Mesendoderm (in vitro differentiated cells): Measurements from ENCODE around the gene STAT4. TPM values are rescaled to one million over a fixed set of nuclear protein-coding genes. Genes with fewer than 3 reads are reported as not detected.

Source experiments
- DNase-seq: peaks from one replicate; pipeline ENCODE4 v3.0.0; 2013
- H2AK5ac ChIP-seq: 2 replicates; pipeline ENCODE4 v1.6.1; 2013; ENCODE audit warnings: low read length, inconsistent platforms
- H2BK120ac ChIP-seq: 2 replicates; pipeline ENCODE4 v1.6.1; 2013; ENCODE audit warnings: low read depth, mild to moderate bottlenecking, low read length, moderate library complexity, mixed read lengths
- H2BK15ac ChIP-seq: replicated peaks from 2 replicates; pipeline ENCODE4 v1.6.1; 2013; ENCODE audit warnings: low read depth, mild to moderate bottlenecking, moderate library complexity
- H2BK5ac ChIP-seq: 2 replicates; pipeline ENCODE4 v1.6.1; 2013; ENCODE audit warnings: low read length, inconsistent platforms
- H3K18ac ChIP-seq: 2 replicates; pipeline ENCODE4 v1.6.1; 2013; ENCODE audit warnings: mild to moderate bottlenecking, low read length, mixed read lengths
- H3K23ac ChIP-seq: one replicate; pipeline ENCODE4 v1.6.1; 2013; ENCODE audit warnings: low read length
- H3K27ac ChIP-seq: 2 replicates; pipeline ENCODE4 v1.5.1; 2013; ENCODE audit warnings: low read depth, mild to moderate bottlenecking, inconsistent platforms, low read length, moderate library complexity
- H3K27me3 ChIP-seq: 2 replicates; pipeline ENCODE4 v1.6.1; 2013; ENCODE audit warnings: low read length, control low read depth, mild to moderate bottlenecking, inconsistent platforms; ENCODE audit not compliant: insufficient read depth, poor library complexity
- H3K36me3 ChIP-seq: 2 replicates; pipeline ENCODE4 v1.6.1; 2013; ENCODE audit warnings: low read length, inconsistent platforms; ENCODE audit not compliant: control insufficient read depth, insufficient read depth
- H3K4ac ChIP-seq: one replicate; pipeline ENCODE4 v1.6.1; 2013; ENCODE audit warnings: low read depth, mild to moderate bottlenecking, low read length, moderate library complexity
- H3K4me1 ChIP-seq: 2 replicates; pipeline ENCODE4 v1.6.1; 2013; ENCODE audit warnings: low read depth, low read length, inconsistent platforms; ENCODE audit not compliant: control insufficient read depth
- H3K4me2 ChIP-seq: 2 replicates; pipeline ENCODE4 v1.6.1; 2013; ENCODE audit warnings: low read length
- H3K4me3 ChIP-seq: 2 replicates; pipeline ENCODE4 v1.5.1; 2013; ENCODE audit warnings: mild to moderate bottlenecking, low read length
- H3K56ac ChIP-seq: one replicate; pipeline ENCODE4 v1.6.1; 2013; ENCODE audit warnings: low read length
- H3K79me1 ChIP-seq: 2 replicates; pipeline ENCODE4 v1.6.1; 2013; ENCODE audit warnings: low read length, inconsistent platforms
- H3K79me2 ChIP-seq: 2 replicates; pipeline ENCODE4 v1.6.1; 2013; ENCODE audit warnings: mild to moderate bottlenecking, low read length; ENCODE audit not compliant: control insufficient read depth, insufficient read depth
- H3K9ac ChIP-seq: 2 replicates; pipeline ENCODE4 v1.6.1; 2013; ENCODE audit warnings: low read length, inconsistent platforms
- H4K5ac ChIP-seq: one replicate; pipeline ENCODE4 v1.6.1; 2013; ENCODE audit warnings: low read length
- H4K8ac ChIP-seq: one replicate; pipeline ENCODE4 v1.6.1; 2013; ENCODE audit warnings: low read depth, mild to moderate bottlenecking, control low read depth, low read length, moderate library complexity
- WGBS: extraction: QIAGEN DNeasy Blood & Tissue Kit; methylation state at CpG from one replicate; pipeline ENCODE4 v1.1.7; 2013; ENCODE audit warnings: low lambda C conversion rate, missing lambda C conversion rate; ENCODE audit not compliant: insufficient coverage; ENCODE audit errors: extremely low coverage; 5-methylcytosine and 5-hydroxymethylcytosine counted together
- small RNA-seq: library from polyadenylated mRNA; stranded (forward); fragments of <200 nt; extraction: miRNeasy Mini kit (QIAGEN cat#:217004); gene quantifications from one replicate; pipeline ENCODE3, GENCODE V24; 2013; ENCODE audit not compliant: insufficient read depth

Gene STAT4

GRCh38 chr2:190979906-190980629 lies 170.7 kb downstream of the STAT4 start:
- no peak overlapping the region for H3K9ac ChIP-seq
- no peaks in the 10 kb centered on the region for H3K4me1 ChIP-seq
- no peak overlapping the region for H2BK120ac ChIP-seq
- no peak overlapping the region for H3K27ac ChIP-seq
- H2BK5ac ChIP-seq, result no peak overlapping the region
- H3K4ac ChIP-seq, result no peak overlapping the region
- H3K27me3 ChIP-seq, result no peaks in the 10 kb centered on the region
- no peak overlapping the region for H4K5ac ChIP-seq
- no peak overlapping the region for H2BK15ac ChIP-seq
- no CpG with 5 or more reads among the region's 14 CpGs for WGBS
- H3K23ac ChIP-seq, result no peak overlapping the region
- no peaks in the 10 kb centered on the region for H3K79me1 ChIP-seq
- no peak overlapping the region for H2AK5ac ChIP-seq
- DNase-seq, result peak; percentile 33
- peaks cover 11% of the 10 kb centered on the region for H3K36me3 ChIP-seq
- no peaks in the 10 kb centered on the region for H3K79me2 ChIP-seq
- H3K4me2 ChIP-seq, result no peak overlapping the region
- no peak overlapping the region for H3K56ac ChIP-seq
- H3K18ac ChIP-seq, result no peak overlapping the region
- no peak overlapping the region for H4K8ac ChIP-seq
- H3K4me3 ChIP-seq, result no peak overlapping the region

Small RNAs within 50 kb of the gene (small RNA-seq; reads per million reads assigned to genes)
- not detected for gene RNU6-959P
